ENCODE measurements around the gene ZFP69. TPM values are rescaled to one million over a fixed set of nuclear protein-coding genes. Genes with fewer than 3 reads are reported as not detected.

The ZFP69 gene
- total RNA-seq, 1 experiment from 2014 or later, result 4.8 TPM

GRCh38 chr1:40532844-40533424 is 55.8 kb downstream of the ZFP69 start:
- H3K79me2 ChIP-seq (ENCODE audit: low read depth), result no peaks in the 10 kb centered on the region
- no peaks in the 10 kb centered on the region for H3K27me3 ChIP-seq (ENCODE audit: insufficient read depth, low read depth)
- no TSS peak for BruUV-seq (replicated peaks)
- ChIA-PET CTCF (interaction anchor here (0.5 to 0.9 kb wide), 4 partner anchors 9 to 267 kb away, joined by 3 to 7 read pairs (median 4); partner anchors contain the start of gene ZFP69B), POLR2A (ENCODE audit: unreplicated experiment) (interaction anchor here (0.5 to 0.7 kb wide), 3 partner anchors 109 to 461 kb away, joined by 3 to 10 read pairs (median 4); partner anchors contain the start of gene SMAP2)
- H3F3A ChIP-seq (ENCODE audit: insufficient read depth, low read depth), result no peaks in the 10 kb centered on the region
- peak overlapping the region; percentile 78; the same call in 1 of the 2 replicates for H3K4me2 ChIP-seq
- H4K20me1 ChIP-seq (ENCODE audit: insufficient read depth), result no peaks in the 10 kb centered on the region
- H3K27ac ChIP-seq, result no peak overlapping the region
- H2AFZ ChIP-seq, result no peak overlapping the region; the same call in 1 of the 2 replicates
- H3K9me2 ChIP-seq (ENCODE audit: insufficient read depth), result no peaks in the 10 kb centered on the region
- intact Hi-C loops (cut with micrococcal nuclease; ENCODE audit: unreplicated experiment), result loop anchor here (5.0 kb wide), 2 partner anchors 319 to 419 kb away; no protein-coding TSS in a partner anchor
- H3K9me3 ChIP-seq (ENCODE audit: insufficient read depth, low read depth), result no peaks in the 10 kb centered on the region
- peaks cover 13% of the 10 kb centered on the region for H3K4me1 ChIP-seq (replicated peaks; ENCODE audit: insufficient read depth)
- TF ChIP-seq, protein P1, sequence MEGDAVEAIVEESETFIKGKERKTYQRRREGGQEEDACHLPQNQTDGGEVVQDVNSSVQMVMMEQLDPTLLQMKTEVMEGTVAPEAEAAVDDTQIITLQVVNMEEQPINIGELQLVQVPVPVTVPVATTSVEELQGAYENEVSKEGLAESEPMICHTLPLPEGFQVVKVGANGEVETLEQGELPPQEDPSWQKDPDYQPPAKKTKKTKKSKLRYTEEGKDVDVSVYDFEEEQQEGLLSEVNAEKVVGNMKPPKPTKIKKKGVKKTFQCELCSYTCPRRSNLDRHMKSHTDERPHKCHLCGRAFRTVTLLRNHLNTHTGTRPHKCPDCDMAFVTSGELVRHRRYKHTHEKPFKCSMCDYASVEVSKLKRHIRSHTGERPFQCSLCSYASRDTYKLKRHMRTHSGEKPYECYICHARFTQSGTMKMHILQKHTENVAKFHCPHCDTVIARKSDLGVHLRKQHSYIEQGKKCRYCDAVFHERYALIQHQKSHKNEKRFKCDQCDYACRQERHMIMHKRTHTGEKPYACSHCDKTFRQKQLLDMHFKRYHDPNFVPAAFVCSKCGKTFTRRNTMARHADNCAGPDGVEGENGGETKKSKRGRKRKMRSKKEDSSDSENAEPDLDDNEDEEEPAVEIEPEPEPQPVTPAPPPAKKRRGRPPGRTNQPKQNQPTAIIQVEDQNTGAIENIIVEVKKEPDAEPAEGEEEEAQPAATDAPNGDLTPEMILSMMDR (conservative IDR thresholded peaks at IDR 0.05), result peak; percentile 66
- TF ChIP-seq EZH2 (IDR thresholded peaks at IDR 0.05; ENCODE audit: low read depth), result no peak
- peak overlapping the region; percentile 88; the same call in 1 of the 2 replicates for H3K4me3 ChIP-seq
- H3K36me3 ChIP-seq (ENCODE audit: low read depth), result no peaks in the 10 kb centered on the region
- peak; percentile 20 to 43 for DNase-seq

DNA sequence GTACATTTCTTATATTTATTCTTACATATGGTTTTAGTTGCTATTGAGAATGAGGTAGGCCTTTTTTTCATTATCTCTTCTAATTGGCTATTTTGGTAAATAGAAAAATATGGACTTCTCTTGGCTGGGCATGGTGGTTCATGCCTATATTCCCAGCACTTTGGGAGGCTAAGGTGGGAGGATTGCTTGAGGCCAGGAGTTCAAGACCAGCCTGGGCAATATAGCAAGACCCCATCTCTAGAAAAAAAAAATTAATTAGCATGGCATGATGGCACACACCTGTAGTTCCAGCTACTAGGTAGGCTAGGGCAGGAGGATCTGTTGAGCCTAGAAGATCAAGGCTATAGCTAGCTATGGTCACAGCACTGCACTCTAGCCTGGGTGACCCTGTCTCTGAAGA is 57.5 kb downstream of the ZFP69 start:
- no peaks in the 10 kb centered on the region for H4K20me1 ChIP-seq (ENCODE audit: insufficient read depth)
- intact Hi-C loops (cut with micrococcal nuclease; ENCODE audit: unreplicated experiment), result loop anchor here (5.0 kb wide), 2 partner anchors 318 to 418 kb away; no protein-coding TSS in a partner anchor
- no peak overlapping the region for H2AFZ ChIP-seq
- H3K4me3 ChIP-seq, result no peak overlapping the region
- BruUV-seq (replicated peaks), result no TSS peak
- no peak overlapping the region for H3K4me2 ChIP-seq
- peaks cover 13% of the 10 kb centered on the region for H3K4me1 ChIP-seq (replicated peaks; ENCODE audit: insufficient read depth)
- DNase-seq, result no peak
- H3F3A ChIP-seq (ENCODE audit: insufficient read depth, low read depth), result no peaks in the 10 kb centered on the region
- no peaks in the 10 kb centered on the region for H3K36me3 ChIP-seq (ENCODE audit: low read depth)
- no peaks in the 10 kb centered on the region for H3K9me2 ChIP-seq (ENCODE audit: insufficient read depth)
- no peak overlapping the region for H3K27ac ChIP-seq
- no peaks in the 10 kb centered on the region for H3K79me2 ChIP-seq (ENCODE audit: low read depth)
- ChIA-PET CTCF (no interaction called here), POLR2A (ENCODE audit: unreplicated experiment) (no interaction called here)
- no peaks in the 10 kb centered on the region for H3K9me3 ChIP-seq (ENCODE audit: insufficient read depth, low read depth)
- TF ChIP-seq EZH2 (IDR thresholded peaks at IDR 0.05; ENCODE audit: low read depth), result no peak
- TF ChIP-seq, protein P1 (conservative IDR thresholded peaks at IDR 0.05), result no peak
- no peaks in the 10 kb centered on the region for H3K27me3 ChIP-seq (ENCODE audit: insufficient read depth, low read depth)

DNA sequence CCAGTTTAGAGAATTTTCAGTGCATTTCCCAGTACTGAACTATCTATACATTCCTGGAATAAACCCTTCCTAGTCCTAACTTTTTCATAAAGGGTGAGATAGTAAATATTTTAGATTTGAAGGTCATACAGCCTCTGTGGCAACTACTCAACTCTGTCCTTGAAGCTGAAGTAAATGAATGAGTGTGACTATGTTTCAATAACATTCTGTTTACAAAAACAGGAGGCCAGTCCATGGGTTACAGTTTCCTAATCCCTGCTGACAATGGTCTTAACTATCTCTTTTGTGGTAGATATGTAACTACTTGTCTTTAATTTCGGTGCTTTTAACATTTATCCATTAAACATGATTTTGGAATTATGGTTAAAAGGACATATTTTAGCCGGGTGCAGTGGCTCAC is 58.6 kb downstream of the ZFP69 start:
- Histone ChIP-seq H3K4me3 (no peak overlapping the region), H3K9me2 (ENCODE audit: insufficient read depth) (no peaks in the 10 kb centered on the region), H3K4me1 (replicated peaks; ENCODE audit: insufficient read depth) (peaks cover 10% of the 10 kb centered on the region), H3K27ac (no peak overlapping the region), H3K9me3 (ENCODE audit: insufficient read depth, low read depth) (no peaks in the 10 kb centered on the region), H2AFZ (no peak overlapping the region), H3K36me3 (ENCODE audit: low read depth) (no peaks in the 10 kb centered on the region), H3K79me2 (ENCODE audit: low read depth) (no peaks in the 10 kb centered on the region), H4K20me1 (ENCODE audit: insufficient read depth) (no peaks in the 10 kb centered on the region), H3K27me3 (ENCODE audit: insufficient read depth, low read depth) (no peaks in the 10 kb centered on the region), H3F3A (ENCODE audit: insufficient read depth, low read depth) (no peaks in the 10 kb centered on the region), H3K4me2 (no peak overlapping the region)
- BruUV-seq (replicated peaks), result no TSS peak
- intact Hi-C loops (cut with micrococcal nuclease; ENCODE audit: unreplicated experiment), result no loop called here
- DNase-seq, result no peak
- ChIA-PET CTCF (interaction anchor here (0.6 kb wide), 1 partner anchor 458 kb away, joined by 3 read pairs; no protein-coding TSS in a partner anchor), POLR2A (ENCODE audit: unreplicated experiment) (no interaction called here)
- TF ChIP-seq EZH2 (IDR thresholded peaks at IDR 0.05; ENCODE audit: low read depth), result no peak
- TF ChIP-seq, protein P1 (conservative IDR thresholded peaks at IDR 0.05), result no peak

Measured in PC-9 (cell line).